A549 (cell line): ENCODE data around the gene ZNF497. TPM values are rescaled to one million over a fixed set of nuclear protein-coding genes. Genes with fewer than 3 reads are reported as not detected.
"Not testable (repeated sequence)": the region's sequence is repeated elsewhere in the genome, so short reads cannot be mapped to it uniquely, and the experiment has no call there.

ENCODE experiments used
- ATAC-seq, 2 experiments: fragments of 200-7000 bp in 1 of 2; fragments of >200 bp in 1 of 2; cut with Nextera tagmentation in 1 of 2; cut with Tn5 transposase in 1 of 2; 3 replicates each; pipeline versions ENCODE4 v1.8.0 to v1.9.1; 2018 to 2020; ENCODE audit warnings: mild to moderate bottlenecking in 1 of 2, moderate library complexity in 1 of 2
- CTCF ChIA-PET: fragments of 300-600 bp; sonication (Branson Sonifier 250); formaldehyde crosslinking; extraction: SDS; loops from one replicate; lab custom pipeline; 2021; ENCODE audit warnings: antibody characterized with exemption, inconsistent platforms; lab: Yijun Ruan, JAX
- POLR2A ChIA-PET: fragments of 350-600 bp; formaldehyde crosslinking; extraction: SDS; loops from one replicate; lab custom pipeline; 2021; ENCODE audit warnings: antibody characterized with exemption, inconsistent platforms; lab: Yijun Ruan, JAX
- DNase-seq, 2 experiments: peaks; one replicate each; pipeline versions ENCODE4 v3.0.0 to v3.0.0-alpha.2; 2011 to 2016; ENCODE audit warnings: low read depth in 1 of 2, low spot score in 1 of 2
- FAIRE-seq: peaks from 2 replicates; lab custom pipeline; 2011; peaks lifted over from hg19 to GRCh38; lab: Jason Lieb, UNC
- H3K27ac ChIP-seq, 2 experiments: fragments of >200 bp; sonication (Bioruptor Twin); formaldehyde crosslinking; 3 replicates each; pipeline ENCODE4 v1.5.1; 2016 to 2017
- H3K4me1 ChIP-seq: fragments of >200 bp; sonication (Bioruptor Twin); formaldehyde crosslinking; 3 replicates; pipeline ENCODE4 v1.6.1; 2016
- H3K4me2 ChIP-seq: fragments of >200 bp; sonication (Bioruptor Twin); formaldehyde crosslinking; 3 replicates; pipeline ENCODE4 v1.6.1; 2016
- H3K4me3 ChIP-seq: fragments of >200 bp; sonication (Bioruptor Twin); formaldehyde crosslinking; 3 replicates; pipeline ENCODE4 v1.5.1; 2016
- H3K9me3 ChIP-seq: fragments of >200 bp; sonication (Bioruptor Twin); formaldehyde crosslinking; 3 replicates; pipeline ENCODE4 v1.6.1; 2016
- BHLHE40 ChIP-seq: IDR thresholded peaks from 2 replicates; pipeline ENCODE4 v1.6.1; 2012; ENCODE audit warnings: low read depth, low read length, inconsistent platforms
- CBX2 ChIP-seq: fragments of 200-600 bp; sonication (generic); IDR thresholded peaks from 2 replicates; pipeline ENCODE4 v1.6.1; 2016; ENCODE audit warnings: low read depth, mild to moderate bottlenecking, borderline replicate concordance
- CBX8 ChIP-seq: fragments of 200-600 bp; sonication (generic); IDR thresholded peaks from 2 replicates; pipeline ENCODE4 v1.6.1; 2016
- CEBPB ChIP-seq, 2 experiments: fragments of >200 bp in 1 of 2; sonication (Bioruptor Twin) in 1 of 2; formaldehyde crosslinking in 1 of 2; IDR thresholded peaks; 2 replicates each; pipeline ENCODE4 v1.6.1; 2012 to 2016
- CHD4 ChIP-seq: fragments of 200-600 bp; sonication (generic); IDR thresholded peaks from 2 replicates; pipeline ENCODE4 v1.6.1; 2016; ENCODE audit warnings: antibody characterized with exemption, mild to moderate bottlenecking, borderline replicate concordance
- EHF ChIP-seq: fragments of 250-450 bp; sonication (Bioruptor Pico); IDR thresholded peaks from 2 replicates; pipeline ENCODE4 v1.5.0; 2020; ENCODE audit warnings: mild to moderate bottlenecking
- ELK1 ChIP-seq: fragments of 150-350 bp; IDR thresholded peaks from 2 replicates; pipeline ENCODE4 v1.6.1; 2014; ENCODE audit warnings: low read depth, mild to moderate bottlenecking, low read length
- HMGXB4 ChIP-seq: fragments of 250-450 bp; sonication (Bioruptor Pico); IDR thresholded peaks from 2 replicates; pipeline ENCODE4 v1.5.0; 2021; ENCODE audit warnings: mild to moderate bottlenecking, moderate library complexity, borderline replicate concordance
- HOXA7 ChIP-seq: fragments of 250-450 bp; sonication (Bioruptor Pico); IDR thresholded peaks from 2 replicates; pipeline ENCODE4 v1.5.0; 2020; ENCODE audit warnings: mild to moderate bottlenecking, moderate library complexity
- HOXB5 ChIP-seq: fragments of 250-450 bp; sonication (Bioruptor Pico); IDR thresholded peaks from 2 replicates; pipeline ENCODE4 v1.5.0; 2020; ENCODE audit warnings: mild to moderate bottlenecking, moderate library complexity
- MAX ChIP-seq: IDR thresholded peaks from 2 replicates; pipeline ENCODE4 v1.6.1; 2012
- NFE2L2 ChIP-seq: fragments of 150-350 bp; conservative IDR thresholded peaks from 2 replicates; pipeline ENCODE4 v1.6.1; 2014; ENCODE audit warnings: low read length
- NR3C1 ChIP-seq: fragments of >200 bp; sonication (Bioruptor Twin); formaldehyde crosslinking; IDR thresholded peaks from 3 replicates; pipeline ENCODE4 v1.6.1; 2017
- POLR2AphosphoS2 ChIP-seq: conservative IDR thresholded peaks from 2 replicates; pipeline ENCODE4 v1.6.1; 2012; ENCODE audit warnings: low read length, improper control_type of control experiment, inconsistent platforms
- RCOR1 ChIP-seq: fragments of 150-350 bp; IDR thresholded peaks from 2 replicates; pipeline ENCODE4 v1.6.1; 2014; ENCODE audit warnings: antibody characterized with exemption, low read length, low read depth
- RNF2 ChIP-seq: fragments of 200-600 bp; sonication (generic); IDR thresholded peaks from 2 replicates; pipeline ENCODE4 v1.6.1; 2016; ENCODE audit warnings: low read depth, mild to moderate bottlenecking, antibody characterized with exemption, moderate library complexity, borderline replicate concordance
- SMC3 ChIP-seq: fragments of >200 bp; sonication (Bioruptor Twin); formaldehyde crosslinking; IDR thresholded peaks from 3 replicates; pipeline ENCODE4 v1.6.1; 2018; ENCODE audit warnings: inconsistent platforms
- TFCP2L1 ChIP-seq: fragments of 250-450 bp; sonication (Bioruptor Pico); IDR thresholded peaks from 2 replicates; pipeline ENCODE4 v1.5.0; 2021; ENCODE audit warnings: mild to moderate bottlenecking
- USF2 ChIP-seq: fragments of 450-650 bp; IDR thresholded peaks from 2 replicates; pipeline ENCODE4 v1.6.1; 2014; ENCODE audit warnings: antibody characterized with exemption
- ZFP36 ChIP-seq: fragments of 450-650 bp; IDR thresholded peaks from 2 replicates; pipeline ENCODE4 v1.6.1; 2014; ENCODE audit warnings: borderline replicate concordance; ENCODE audit not compliant: partially characterized antibody
- WGBS: methylation state at CpG from one replicate; pipeline ENCODE4 v1.1.6; 2017; ENCODE audit errors: missing lambda C conversion rate; 5-methylcytosine and 5-hydroxymethylcytosine counted together
- polyA plus RNA-seq, 4 experiments: library from polyadenylated mRNA; depleted of rRNA in 3 of 4; stranded (reverse); fragments of >200 nt; fragmentation: RNase III in 1 of 4; extraction: RNeasy Plus Mini Kit Qiagen cat#74134 plus additional on column Dnase treatment in 1 of 4; gene quantifications; 2 replicates in 3 of 4; 3 replicates in 1 of 4; pipeline ENCODE4 v1.2.3, GENCODE V29; 2011 to 2017

ZNF497 gene
- polyA plus RNA-seq, 2 of the 4 experiments (the other 2 are of a cell fraction), result 1.1 to 2.0 TPM

GRCh38 chr19:58311345-58311865, 51.1 kb downstream of the ZNF497 start:
- DNase-seq, result no peak
- no peak overlapping the region for H3K4me2 ChIP-seq
- TF ChIP-seq CBX2 (no peak), POLR2AphosphoS2 (no peak), EHF (no peak)
- H3K4me1 ChIP-seq, result no peaks in the 10 kb centered on the region
- CTCF ChIA-PET, result interaction anchor here (0.6 to 1.4 kb wide), 3 partner anchors 8 to 13 kb away, joined by 3 to 4 read pairs (median 3); no protein-coding TSS in a partner anchor
- FAIRE-seq, result no peak
- H3K27ac ChIP-seq, result no peak overlapping the region
- POLR2A ChIA-PET, result no interaction called here
- peaks cover 60% of the 10 kb centered on the region for H3K9me3 ChIP-seq
- WGBS, result 93% methylated on average over 7 of the region's 7 CpGs
- H3K4me3 ChIP-seq, result no peak overlapping the region
- ATAC-seq, result no peak

GRCh38 chr19:58310685-58311084, 51.9 kb downstream of the ZNF497 start:
- peaks cover 60% of the 10 kb centered on the region for H3K9me3 ChIP-seq
- WGBS, result 91% methylated on average over 13 of the region's 13 CpGs
- H3K4me1 ChIP-seq, H3K27ac ChIP-seq, H3K4me2 ChIP-seq, DNase-seq, H3K4me3 ChIP-seq, ATAC-seq, POLR2A ChIA-PET, FAIRE-seq: not testable (repeated sequence)
- CTCF ChIA-PET, result interaction anchor here (0.6 to 1.4 kb wide), 3 partner anchors 8 to 14 kb away, joined by 3 to 4 read pairs (median 3); no protein-coding TSS in a partner anchor

GRCh38 chr19:58307736-58308135, 54.8 kb downstream of the ZNF497 start:
- TF ChIP-seq SMC3 (no peak), BHLHE40 (no peak), NR3C1 (no peak), HOXA7 (CRISPR knock-in tag) (no peak), HOXB5 (CRISPR knock-in tag) (no peak), CEBPB (IDR thresholded peaks at IDR 0.05) (no peak), CBX8 (no peak), TFCP2L1 (CRISPR knock-in tag) (no peak), ELK1 (no peak), CHD4 (no peak), RCOR1 (no peak), NFE2L2 (no peak), MAX (no peak)
- TF ChIP-seq, all 56 proteins: peak for 0
- Histone ChIP-seq H3K4me1 (0 out of 3 replicates have a peak, but pooled peaks cover 4% of the 10 kb centered on the region), H3K4me2 (no peak overlapping the region), H3K4me3 (no peak overlapping the region), H3K27ac (no peak overlapping the region), H3K9me3 (peaks cover 61% of the 10 kb centered on the region)
- ChIA-PET CTCF (interaction anchor here (1.9 kb wide), 1 partner anchor 18 kb away, joined by 4 read pairs; no protein-coding TSS in a partner anchor), POLR2A (no interaction called here)
- no peak for FAIRE-seq
- ATAC-seq, result no peak
- no peak for DNase-seq
- 96% methylated on average over 4 of the region's 4 CpGs for WGBS

- WGBS, result 44% methylated on average over 12 of the region's 12 CpGs
- peak overlapping the region; percentile 77 to 89 for H3K27ac ChIP-seq
These were observed 56.6 kb downstream of the ZNF497 start for GRCh38 chr19:58305932-58306323.

More at GRCh38 chr19:58305932-58306323, 56.6 kb downstream of the ZNF497 start:
- H3K4me1 ChIP-seq, result 0 out of 3 replicates have a peak, but pooled peaks cover 4% of the 10 kb centered on the region
- peaks cover 62% of the 10 kb centered on the region for H3K9me3 ChIP-seq
- peak in 1 of 2 experiments; percentile 36 for DNase-seq
- peak overlapping the region; percentile 72 for H3K4me3 ChIP-seq
- POLR2A ChIA-PET, result interaction anchor here (1.1 to 2.3 kb wide), 2 partner anchors 21 to 56 kb away, joined by 5 to 22 read pairs; partner anchors contain the start of genes ZNF497 and ZSCAN22
- no peak for TF ChIP-seq RNF2
- no peak for TF ChIP-seq POLR2AphosphoS2
- no peak for TF ChIP-seq USF2
- no peak for TF ChIP-seq HMGXB4 (CRISPR knock-in tag)
- TF ChIP-seq ZFP36, result no peak
- TF ChIP-seq, all 56 proteins: peak for 0
- no peak for FAIRE-seq
- ATAC-seq, result no peak
- H3K4me2 ChIP-seq, result peak overlapping the region; percentile 83
- CTCF ChIA-PET, result interaction anchor here (0.7 to 1.1 kb wide), 2 partner anchors 13 to 214 kb away, joined by 3 to 4 read pairs; no protein-coding TSS in a partner anchor
